SK-N-MC (cell line): ENCODE data around the gene INPP5A.

Source experiments
- DNase-seq: peaks from one replicate; pipeline ENCODE4 v3.0.0-alpha.2; 2011; ENCODE audit warnings: low read depth, low spot score
- H3K27ac ChIP-seq: fragments of 200-600 bp; sonication (generic); 2 replicates; pipeline ENCODE4 v1.5.1; 2016; ENCODE audit warnings: mixed run types
- H3K36me3 ChIP-seq: fragments of 200-600 bp; sonication (generic); 2 replicates; pipeline ENCODE4 v1.6.1; 2017; ENCODE audit warnings: antibody characterized with exemption, low read length, mixed read lengths; ENCODE audit not compliant: insufficient read depth
- H3K4me3 ChIP-seq: fragments of 200-600 bp; sonication (generic); 2 replicates; pipeline ENCODE4 v1.5.1; 2016
- H3K9ac ChIP-seq: fragments of 200-600 bp; sonication (generic); 2 replicates; pipeline ENCODE4 v1.8.0; 2017; ENCODE audit warnings: mixed run types, mixed read lengths; ENCODE audit not compliant: insufficient read length
- H3K9me3 ChIP-seq: fragments of 200-600 bp; sonication (generic); 2 replicates; pipeline ENCODE4 v1.6.1; 2017; ENCODE audit warnings: low read depth, mild to moderate bottlenecking, antibody characterized with exemption, low read length, moderate library complexity, mixed read lengths
- EZH2 ChIP-seq: fragments of 200-600 bp; sonication (generic); IDR thresholded peaks from one replicate; pipeline ENCODE4 v1.6.1; 2017; ENCODE audit warnings: antibody characterized with exemption
- FOXP2 ChIP-seq: optimal IDR thresholded peaks from 2 replicates; pipeline ENCODE3; 2011; ENCODE audit warnings: mild to moderate bottlenecking, moderate library complexity; ENCODE audit not compliant: insufficient read depth; ENCODE audit errors: extremely low read length, control extremely low read depth
- POLR2AphosphoS5 ChIP-seq: IDR thresholded peaks from 2 replicates; pipeline ENCODE4 v1.6.1; 2012; ENCODE audit warnings: mild to moderate bottlenecking, low read depth, low read length, borderline replicate concordance

The INPP5A gene

GRCh38 chr10:132606536-132607316 is 69.1 kb downstream of the INPP5A start:
- Histone ChIP-seq H3K9me3 (no peaks in the 10 kb centered on the region), H3K9ac (no peak overlapping the region)

GRCh38 chr10:132607491-132607890 is 69.9 kb downstream of the INPP5A start:
- Histone ChIP-seq H3K36me3 (no peaks in the 10 kb centered on the region), H3K9ac (no peak overlapping the region), H3K27ac (no peak overlapping the region), H3K4me3 (no peak overlapping the region), H3K9me3 (no peaks in the 10 kb centered on the region)
- DNase-seq, result no peak
- TF ChIP-seq EZH2 (no peak), FOXP2 (no peak), POLR2AphosphoS5 (no peak)

More at GRCh38 chr10:132606536-132607316, 69.1 kb downstream of the INPP5A start:
- TF ChIP-seq FOXP2 (no peak), POLR2AphosphoS5 (no peak), EZH2 (no peak)
- Histone ChIP-seq H3K27ac (no peak overlapping the region), H3K4me3 (no peak overlapping the region), H3K36me3 (no peaks in the 10 kb centered on the region)
- no peak for DNase-seq

GRCh38 chr10:132607961-132608495 is 70.4 kb downstream of the INPP5A start:
- Histone ChIP-seq H3K36me3 (no peaks in the 10 kb centered on the region), H3K27ac (no peak overlapping the region), H3K4me3 (no peak overlapping the region), H3K9ac (no peak overlapping the region), H3K9me3 (no peaks in the 10 kb centered on the region)
- DNase-seq, result no peak
- no peak for TF ChIP-seq FOXP2
- TF ChIP-seq POLR2AphosphoS5, result no peak
- TF ChIP-seq EZH2, result no peak

GRCh38 chr10:132608511-132609195 is 71.1 kb downstream of the INPP5A start:
- Histone ChIP-seq H3K9ac (no peak overlapping the region), H3K27ac (no peak overlapping the region), H3K4me3 (no peak overlapping the region), H3K9me3 (no peaks in the 10 kb centered on the region), H3K36me3 (no peaks in the 10 kb centered on the region)
- DNase-seq, result no peak
- TF ChIP-seq EZH2, result no peak
- no peak for TF ChIP-seq FOXP2

GRCh38 chr10:132609211-132609610 is 71.6 kb downstream of the INPP5A start:
- no peak overlapping the region for H3K4me3 ChIP-seq
- no peaks in the 10 kb centered on the region for H3K36me3 ChIP-seq
- H3K9ac ChIP-seq, result no peak overlapping the region
- H3K9me3 ChIP-seq, result no peaks in the 10 kb centered on the region
- TF ChIP-seq FOXP2, result no peak
- no peak for TF ChIP-seq POLR2AphosphoS5
- TF ChIP-seq EZH2, result no peak
- H3K27ac ChIP-seq, result no peak overlapping the region
- DNase-seq, result no peak

- no peak overlapping the region for H3K9ac ChIP-seq
- H3K4me3 ChIP-seq, result no peak overlapping the region
- H3K9me3 ChIP-seq, result no peaks in the 10 kb centered on the region
- TF ChIP-seq FOXP2, result no peak
- TF ChIP-seq EZH2, result no peak
- no peak for TF ChIP-seq POLR2AphosphoS5
- H3K27ac ChIP-seq, result no peak overlapping the region
- no peaks in the 10 kb centered on the region for H3K36me3 ChIP-seq
- no peak for DNase-seq
Observed at GRCh38 chr10:132610071-132610701, 72.6 kb downstream of the INPP5A start.

- no peak for TF ChIP-seq POLR2AphosphoS5
- TF ChIP-seq EZH2, result no peak
- no peak for TF ChIP-seq FOXP2
- Histone ChIP-seq H3K9ac (no peak overlapping the region), H3K4me3 (no peak overlapping the region), H3K9me3 (no peaks in the 10 kb centered on the region), H3K36me3 (no peaks in the 10 kb centered on the region), H3K27ac (no peak overlapping the region)
- no peak for DNase-seq
Observed at GRCh38 chr10:132611026-132611910, 73.7 kb downstream of the INPP5A start.

- no peak overlapping the region for H3K4me3 ChIP-seq
- no peak overlapping the region for H3K9ac ChIP-seq
- no peaks in the 10 kb centered on the region for H3K9me3 ChIP-seq
- H3K27ac ChIP-seq, result no peak overlapping the region
- TF ChIP-seq FOXP2 (no peak), EZH2 (no peak), POLR2AphosphoS5 (no peak)
- DNase-seq, result no peak
- no peaks in the 10 kb centered on the region for H3K36me3 ChIP-seq
Observed at GRCh38 chr10:132611986-132612385, 74.4 kb downstream of the INPP5A start.
